ENCODE data around the gene MRPS33. TPM values are rescaled to one million over a fixed set of nuclear protein-coding genes. Genes with fewer than 3 reads are reported as not detected.
A peak's percentile ranks its signal among the peaks of the same experiment; 100 is the strongest.
"Not testable (repeated sequence)": the region's sequence is repeated elsewhere in the genome, so short reads cannot be mapped to it uniquely, and the experiment has no call there.

Gene MRPS33
- polyA plus RNA-seq (ENCODE audit: insufficient read length in 10 of 10), result 10 to 100 TPM; 68.7 to 91.3 (median 75.6) TPM
- long read RNA-seq, donor 1, full-length matches to known transcripts, result 33 of 43 reads
- long read RNA-seq, donor 1, partial matches to known transcripts, result 10 of 43 reads
- long read RNA-seq, donor 1, other reads (novel, unspliced or antisense), result 0 of 43 reads
- long read RNA-seq, donor 2, full-length matches to known transcripts, result 46 of 53 reads
- long read RNA-seq, donor 2, partial matches to known transcripts, result 7 of 53 reads
- long read RNA-seq, donor 2, other reads (novel, unspliced or antisense), result 0 of 53 reads
- long read RNA-seq, donor 3, result 0 reads
- long read RNA-seq, donor 4, full-length matches to known transcripts, result 27 of 35 reads
- long read RNA-seq, donor 4, partial matches to known transcripts, result 8 of 35 reads
- long read RNA-seq, donor 4, other reads (novel, unspliced or antisense), result 0 of 35 reads
- long read RNA-seq, donor 5, full-length matches to known transcripts, result 43 of 57 reads
- long read RNA-seq, donor 5, partial matches to known transcripts, result 14 of 57 reads
- long read RNA-seq, donor 5, other reads (novel, unspliced or antisense), result 0 of 57 reads
- long read RNA-seq, donor 6, full-length matches to known transcripts, result 49 of 58 reads
- long read RNA-seq, donor 6, partial matches to known transcripts, result 9 of 58 reads
- long read RNA-seq, donor 6, other reads (novel, unspliced or antisense), result 0 of 58 reads
- long read RNA-seq, donor 7, full-length matches to known transcripts, result 38 of 44 reads
- long read RNA-seq, donor 7, partial matches to known transcripts, result 6 of 44 reads
- long read RNA-seq, donor 7, other reads (novel, unspliced or antisense), result 0 of 44 reads
- long read RNA-seq, donor 8, full-length matches to known transcripts, result 34 of 44 reads
- long read RNA-seq, donor 8, partial matches to known transcripts, result 10 of 44 reads
- long read RNA-seq, donor 8, other reads (novel, unspliced or antisense), result 0 of 44 reads
- long read RNA-seq, donor 9, full-length matches to known transcripts, result 7 of 7 reads
- long read RNA-seq, donor 9, partial matches to known transcripts, result 0 of 7 reads
- long read RNA-seq, donor 9, other reads (novel, unspliced or antisense), result 0 of 7 reads

DNA sequence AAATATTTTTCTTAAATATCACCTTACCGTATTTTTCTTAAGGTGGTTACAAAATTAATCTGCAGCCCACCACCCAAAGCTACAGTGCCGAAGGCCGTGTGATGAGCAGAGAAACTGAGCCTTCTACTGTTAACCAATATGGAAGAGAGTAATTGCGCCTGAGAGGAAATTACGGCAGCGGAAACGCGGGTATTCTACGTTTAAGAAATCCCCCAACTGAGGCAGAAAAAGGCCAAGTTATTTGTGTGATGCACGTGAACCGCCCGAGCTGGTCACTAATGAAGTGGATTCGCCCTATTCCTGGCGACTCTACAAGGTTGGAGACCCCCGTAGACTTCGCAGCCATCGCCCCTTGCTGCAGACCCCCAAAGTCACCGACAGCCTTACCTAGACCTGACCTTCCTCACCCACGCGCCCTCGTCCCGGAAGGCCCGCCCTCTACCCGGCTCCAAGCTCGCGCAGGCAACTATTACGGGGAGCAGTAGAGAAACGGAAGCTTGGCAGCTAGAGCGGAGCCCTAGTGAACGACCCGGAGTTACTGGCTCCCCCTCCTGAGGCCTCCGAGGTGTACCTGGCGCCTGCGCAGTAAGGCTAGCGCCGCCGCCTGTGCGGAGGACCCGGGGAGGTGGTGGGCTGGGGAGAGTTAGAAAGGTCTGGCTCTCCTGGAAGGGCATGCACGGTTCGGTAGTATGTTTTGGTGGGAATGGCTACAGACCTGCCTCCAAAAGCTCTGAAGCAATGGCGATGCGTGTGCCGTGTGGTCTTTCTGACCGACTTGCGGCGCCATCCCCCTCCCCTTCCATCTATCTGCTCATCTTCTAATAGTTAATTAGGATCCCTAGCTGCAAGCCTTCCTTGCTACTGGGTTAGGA, at the start of gene MRPS33:
TSS of gene MRPS33 (minus strand) at position 429 of the 872 bp plus-strand sequence. CDS start 4,319 bp downstream, outside the sequence.
- peak; percentile 97 to 99 (median 97) for DNase-seq

GRCh38 chr7:141057788-141058187, 43.0 kb upstream of the MRPS33 start:
- no peak for DNase-seq

- DNase-seq, result no peak
Observed at GRCh38 chr7:141055146-141055545, 40.4 kb upstream of the MRPS33 start.

GRCh38 chr7:141053626-141054025, 38.9 kb upstream of the MRPS33 start:
- DNase-seq, result no peak

DNA sequence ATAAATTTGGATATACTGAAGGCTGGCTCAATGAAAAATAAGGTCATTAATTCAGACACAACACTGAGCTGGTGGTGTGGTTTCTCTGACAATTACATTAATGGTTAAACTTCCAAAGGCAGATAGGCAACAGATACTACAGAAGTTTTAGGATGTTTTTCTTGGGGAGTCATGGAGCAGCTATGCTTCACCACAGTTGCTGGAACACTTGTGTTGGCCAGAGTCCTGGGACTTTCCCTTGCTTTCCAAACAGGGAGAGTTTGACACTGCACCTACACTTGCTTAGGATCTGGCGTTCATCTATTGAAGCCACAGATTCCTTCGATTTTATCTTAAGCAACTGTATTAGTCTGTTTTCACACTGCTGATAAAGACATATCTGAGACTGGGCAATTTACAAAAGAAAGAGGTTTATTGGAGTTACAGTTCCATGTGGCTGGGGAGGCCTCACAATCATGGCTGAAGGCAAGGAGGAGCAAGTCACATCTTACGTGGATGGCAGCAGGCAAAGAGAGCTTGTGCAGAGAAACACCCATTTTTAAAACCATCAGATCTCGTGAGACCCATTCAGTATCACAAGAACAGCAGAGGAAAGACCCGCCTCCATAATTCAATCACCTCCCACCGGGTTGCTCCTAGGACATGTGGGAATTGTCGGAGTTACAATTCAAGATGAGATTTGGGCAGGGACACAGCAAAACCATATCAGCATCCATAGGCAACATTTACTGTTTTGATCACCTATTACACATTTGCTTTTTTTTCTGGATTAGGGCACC, 31.3 kb upstream of the MRPS33 start:
- no peak for DNase-seq

- no peak for DNase-seq
Observed at GRCh38 chr7:141045126-141045841, 30.5 kb upstream of the MRPS33 start.

- no peak for DNase-seq
Observed at GRCh38 chr7:141043616-141044015, 28.9 kb upstream of the MRPS33 start.

DNA sequence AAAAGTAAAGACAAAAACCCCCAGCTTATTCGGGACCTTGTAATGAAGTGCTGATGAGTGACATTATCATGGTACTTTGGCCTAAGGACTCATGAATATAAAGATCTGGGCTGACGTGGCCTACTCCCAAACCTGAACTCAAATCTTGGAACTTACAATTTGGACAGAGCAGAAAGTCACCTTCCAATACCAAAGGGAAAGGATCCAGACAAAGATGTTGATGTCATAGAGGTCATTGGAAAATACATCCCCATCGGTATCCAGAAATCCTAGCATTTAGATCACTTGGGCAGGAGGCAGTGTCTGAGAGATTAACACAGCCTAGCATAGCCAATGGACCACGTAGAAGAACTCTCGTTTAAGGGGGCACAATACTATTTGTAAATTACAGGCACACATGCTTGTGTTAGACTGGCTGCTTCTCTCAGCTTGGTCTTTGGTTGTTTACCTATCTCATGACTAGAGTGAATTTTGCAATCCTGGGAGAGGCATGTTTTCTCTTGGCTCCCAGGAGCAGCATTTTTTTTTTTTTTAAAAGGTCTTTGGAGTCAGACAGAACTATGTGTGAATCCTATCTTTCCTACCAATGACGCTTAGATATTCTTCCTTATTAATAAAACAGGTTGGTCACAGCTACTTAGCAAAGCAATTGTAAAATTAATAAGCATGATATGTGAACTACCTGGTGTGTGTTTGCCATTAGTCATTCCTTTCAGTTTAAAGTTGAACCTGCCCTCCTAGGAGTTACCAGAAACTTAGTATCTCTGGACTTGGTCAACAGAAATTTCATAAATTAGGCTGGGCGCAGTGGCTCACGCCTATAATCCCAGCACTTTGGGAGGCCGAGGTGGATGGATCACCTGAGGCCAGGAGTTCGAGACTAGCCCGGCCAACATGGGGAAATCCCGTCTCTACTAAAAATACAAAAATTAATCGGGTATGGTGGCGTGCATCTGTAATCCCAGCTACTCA, 27.8 kb upstream of the MRPS33 start:
- no peak for DNase-seq

DNA sequence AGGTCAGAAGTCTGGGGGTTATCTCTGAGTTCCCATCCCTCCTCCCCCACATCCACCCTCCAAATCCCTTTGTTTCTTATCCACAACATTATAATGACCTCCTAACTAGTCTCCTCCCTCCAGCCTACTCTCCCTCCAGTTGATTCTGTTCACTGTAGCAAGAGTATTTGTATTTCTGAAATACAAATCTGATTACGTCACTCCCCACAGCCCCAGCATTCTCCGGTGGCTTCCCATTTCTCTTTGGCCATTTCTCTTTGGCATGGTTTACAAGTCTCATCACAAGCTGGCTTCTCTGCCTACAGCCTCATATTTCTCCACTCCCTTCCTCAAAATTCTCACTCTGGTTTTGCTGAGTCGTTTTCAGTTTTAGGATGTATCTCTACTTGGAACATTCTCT, 24.6 kb upstream of the MRPS33 start:
- no peak for DNase-seq

DNA sequence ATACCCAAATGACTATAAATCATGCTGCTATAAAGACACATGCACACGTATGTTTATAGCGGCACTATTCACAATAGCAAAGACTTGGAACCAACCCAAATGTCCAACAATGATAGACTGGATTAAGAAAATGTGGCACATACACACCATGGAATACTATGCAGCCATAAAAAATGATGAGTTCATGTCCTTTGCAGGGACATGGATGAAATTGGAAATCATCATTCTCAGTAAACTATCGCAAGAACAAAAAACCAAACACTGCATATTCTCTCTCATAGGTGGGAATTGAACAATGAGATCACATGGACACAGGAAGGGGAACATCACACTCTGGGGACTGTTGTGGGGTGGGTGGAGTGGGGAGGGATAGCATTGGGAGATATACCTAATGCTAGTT, 23.3 kb upstream of the MRPS33 start:
- not testable (repeated sequence) for DNase-seq

- DNase-seq, result not testable (repeated sequence)
Observed at GRCh38 chr7:141032539-141033323, 18.0 kb upstream of the MRPS33 start.

- DNase-seq, result no peak
Observed at GRCh38 chr7:141028767-141029166, 14.0 kb upstream of the MRPS33 start.

GRCh38 chr7:141027043-141027442, 12.3 kb upstream of the MRPS33 start:
- no peak for DNase-seq

- no peak for DNase-seq
Observed at GRCh38 chr7:141024668-141025067, 9.9 kb upstream of the MRPS33 start.

- no peak for DNase-seq
Observed at GRCh38 chr7:141023295-141023694, 8.5 kb upstream of the MRPS33 start.

DNA sequence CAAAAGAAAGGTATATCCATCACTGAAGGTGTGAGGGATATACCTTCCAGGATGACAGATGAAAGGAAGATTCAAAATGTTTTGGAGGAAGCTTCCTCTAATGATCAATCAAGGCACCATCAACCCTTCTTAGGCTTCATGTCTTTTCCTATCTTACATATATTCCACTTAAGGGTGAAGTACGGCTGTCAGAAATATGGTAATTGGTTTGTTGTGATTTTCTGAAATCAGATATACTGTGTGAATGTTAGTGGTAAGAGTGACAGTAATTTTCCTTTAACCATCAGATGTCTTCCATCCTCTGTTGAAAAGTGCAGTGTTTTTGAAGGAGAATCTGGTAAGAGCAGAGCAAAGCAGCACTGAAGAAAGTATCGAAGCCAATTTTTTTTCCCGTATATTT, 2.8 kb upstream of the MRPS33 start:
- no peak for DNase-seq

DNA sequence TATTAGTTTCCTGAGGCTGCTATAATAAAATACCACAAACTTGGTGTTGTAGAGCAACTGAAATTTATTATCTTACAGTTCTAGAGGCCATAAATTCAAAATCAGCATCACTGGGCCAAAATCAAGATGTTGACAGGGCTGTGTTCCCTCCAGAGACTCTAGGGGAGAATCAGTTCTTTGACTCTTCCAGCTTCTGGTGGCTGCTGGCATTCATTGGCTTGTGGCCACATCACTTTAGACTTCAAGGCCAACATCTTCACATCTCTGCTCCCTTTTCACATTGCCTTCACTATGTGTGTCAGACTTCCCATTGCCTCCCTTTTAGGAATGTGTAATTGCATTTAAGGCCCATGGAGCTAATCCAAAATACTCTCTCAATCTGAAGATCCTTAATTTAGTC, 1.6 kb upstream of the MRPS33 start:
- no peak for DNase-seq

DNA sequence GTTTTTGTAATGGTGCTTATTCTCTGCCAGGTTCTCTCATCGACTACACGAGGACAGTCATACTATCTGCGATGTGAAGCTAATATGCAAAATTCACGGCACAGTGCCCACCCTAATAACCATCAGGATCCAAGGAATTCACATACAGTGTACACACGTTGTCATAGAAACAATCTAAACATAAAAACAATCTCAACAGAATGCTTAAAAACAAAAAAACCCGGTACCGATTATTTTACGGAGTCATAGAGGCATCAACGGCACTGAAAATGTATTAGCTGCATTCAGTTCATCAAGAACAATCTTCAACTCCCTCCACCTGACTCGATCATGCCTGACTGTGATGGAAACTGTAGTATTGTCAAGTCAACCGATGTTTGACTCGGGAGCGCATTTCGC, 628 bp downstream of the MRPS33 start:
- DNase-seq, result peak in 2 of 3 donors; percentile 57 to 75

Measured in muscle of back (tissue), 13 donors.